AG04449 (cell line): ENCODE data around the gene SNRPA.

Experiments
- CTCF ChIA-PET: fragments of 350-600 bp; formaldehyde crosslinking; extraction: SDS; loops from one replicate; lab custom pipeline; 2021; ENCODE audit warnings: antibody characterized with exemption; lab: Yijun Ruan, JAX
- POLR2A ChIA-PET: fragments of 400-600, 350-600 bp; formaldehyde crosslinking; extraction: SDS; loops from one replicate; lab custom pipeline; 2020; ENCODE audit warnings: antibody characterized with exemption, inconsistent platforms; lab: Yijun Ruan, JAX
- DNase-seq: peaks from one replicate; pipeline ENCODE4 v3.0.0-alpha.2; 2010; ENCODE audit warnings: low read depth, low spot score
- H3K4me3 ChIP-seq: 2 replicates; pipeline ENCODE4 v1.5.1; 2011; ENCODE audit warnings: low read depth, mild to moderate bottlenecking, control low read depth, low read length
- TF ChIP-seq, protein P1 (sequence below): IDR thresholded peaks from one replicate; pipeline ENCODE4 v1.5.1; 2011; ENCODE audit warnings: mild to moderate bottlenecking, moderate library complexity, low read length, control low read depth, inconsistent platforms; ENCODE audit not compliant: insufficient read depth; ENCODE audit errors: missing control alignments

The SNRPA gene

DNA sequence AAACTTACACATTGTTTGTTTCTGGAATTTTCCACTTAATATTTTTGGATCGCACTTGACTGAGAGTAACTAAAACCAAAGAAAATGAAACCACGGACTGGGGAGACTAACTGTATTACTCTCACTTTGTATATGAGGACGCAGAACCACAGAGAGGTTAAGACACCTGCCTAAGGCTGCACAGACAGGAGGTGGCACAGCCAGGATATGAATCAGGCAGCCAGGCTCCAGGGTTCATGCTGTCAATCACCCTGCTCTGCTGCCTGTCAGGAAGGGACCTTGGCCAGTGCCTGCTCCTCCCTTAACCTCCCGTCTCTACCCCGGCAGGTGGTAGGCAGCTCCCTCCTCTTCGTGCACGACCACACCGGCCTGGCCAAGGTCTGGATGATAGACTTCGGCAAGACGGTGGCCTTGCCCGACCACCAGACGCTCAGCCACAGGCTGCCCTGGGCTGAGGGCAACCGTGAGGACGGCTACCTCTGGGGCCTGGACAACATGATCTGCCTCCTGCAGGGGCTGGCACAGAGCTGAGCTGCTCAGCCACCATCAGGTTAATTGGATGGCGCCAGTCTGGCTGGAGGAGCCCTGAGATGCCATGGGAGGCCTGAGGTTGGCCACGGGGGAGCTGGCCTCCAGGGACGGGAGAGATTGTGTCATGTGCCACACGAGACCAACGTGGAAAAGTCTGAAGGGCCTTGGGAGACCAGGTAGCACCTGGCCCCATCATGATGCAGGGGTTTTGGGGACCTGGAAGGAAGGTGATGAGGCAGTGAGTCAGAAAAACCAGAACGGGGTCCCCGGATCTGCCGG, 11.8 kb upstream of the SNRPA start:
- no peak for DNase-seq
- POLR2A ChIA-PET, result no interaction called here
- TF ChIP-seq, protein P1, sequence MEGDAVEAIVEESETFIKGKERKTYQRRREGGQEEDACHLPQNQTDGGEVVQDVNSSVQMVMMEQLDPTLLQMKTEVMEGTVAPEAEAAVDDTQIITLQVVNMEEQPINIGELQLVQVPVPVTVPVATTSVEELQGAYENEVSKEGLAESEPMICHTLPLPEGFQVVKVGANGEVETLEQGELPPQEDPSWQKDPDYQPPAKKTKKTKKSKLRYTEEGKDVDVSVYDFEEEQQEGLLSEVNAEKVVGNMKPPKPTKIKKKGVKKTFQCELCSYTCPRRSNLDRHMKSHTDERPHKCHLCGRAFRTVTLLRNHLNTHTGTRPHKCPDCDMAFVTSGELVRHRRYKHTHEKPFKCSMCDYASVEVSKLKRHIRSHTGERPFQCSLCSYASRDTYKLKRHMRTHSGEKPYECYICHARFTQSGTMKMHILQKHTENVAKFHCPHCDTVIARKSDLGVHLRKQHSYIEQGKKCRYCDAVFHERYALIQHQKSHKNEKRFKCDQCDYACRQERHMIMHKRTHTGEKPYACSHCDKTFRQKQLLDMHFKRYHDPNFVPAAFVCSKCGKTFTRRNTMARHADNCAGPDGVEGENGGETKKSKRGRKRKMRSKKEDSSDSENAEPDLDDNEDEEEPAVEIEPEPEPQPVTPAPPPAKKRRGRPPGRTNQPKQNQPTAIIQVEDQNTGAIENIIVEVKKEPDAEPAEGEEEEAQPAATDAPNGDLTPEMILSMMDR, result no peak
- CTCF ChIA-PET, result no interaction called here
- no peak overlapping the region for H3K4me3 ChIP-seq

DNA sequence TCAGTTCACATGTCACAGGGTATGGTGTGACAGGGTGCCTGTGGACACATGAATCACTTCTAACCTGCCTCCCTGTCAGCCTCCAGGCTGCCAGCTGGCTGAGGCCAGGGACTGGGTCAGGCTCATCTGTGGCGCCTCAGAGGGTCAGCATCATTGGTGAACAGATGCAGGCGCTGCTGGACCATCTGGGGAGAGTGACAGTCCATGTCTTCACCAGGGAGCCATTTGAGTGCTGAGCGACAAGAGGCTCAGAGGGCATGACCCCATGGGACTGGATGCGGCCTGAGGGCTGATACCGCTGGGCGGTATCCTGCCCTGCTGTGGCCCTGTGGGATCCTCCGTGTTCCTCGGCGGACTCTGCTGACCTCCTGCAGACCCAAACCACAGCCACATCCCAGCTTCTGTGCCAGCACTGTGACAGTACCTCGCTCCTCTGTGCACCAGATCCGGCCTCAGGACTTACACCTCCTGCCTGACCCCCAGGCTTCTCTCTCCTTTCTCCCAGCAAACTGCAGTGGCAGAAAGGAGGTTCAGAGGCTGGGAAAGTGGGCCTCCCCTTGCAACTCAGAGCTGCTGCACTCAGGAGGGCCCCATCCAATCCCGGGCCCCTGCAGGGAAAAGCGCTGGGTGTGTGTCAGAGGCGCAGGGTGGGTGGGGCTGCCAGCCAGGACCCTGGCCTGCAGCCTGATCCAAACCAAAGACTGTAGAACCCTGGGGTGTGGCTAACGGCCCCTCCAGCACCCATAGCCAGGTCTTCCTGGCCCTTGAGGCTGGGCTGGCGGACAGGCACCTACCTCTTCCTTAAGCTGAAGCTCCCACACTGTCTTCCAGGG, 10.9 kb upstream of the SNRPA start:
- no peak overlapping the region for H3K4me3 ChIP-seq
- TF ChIP-seq, protein P1, result no peak
- no peak for DNase-seq
- ChIA-PET CTCF (no interaction called here), POLR2A (no interaction called here)

DNA sequence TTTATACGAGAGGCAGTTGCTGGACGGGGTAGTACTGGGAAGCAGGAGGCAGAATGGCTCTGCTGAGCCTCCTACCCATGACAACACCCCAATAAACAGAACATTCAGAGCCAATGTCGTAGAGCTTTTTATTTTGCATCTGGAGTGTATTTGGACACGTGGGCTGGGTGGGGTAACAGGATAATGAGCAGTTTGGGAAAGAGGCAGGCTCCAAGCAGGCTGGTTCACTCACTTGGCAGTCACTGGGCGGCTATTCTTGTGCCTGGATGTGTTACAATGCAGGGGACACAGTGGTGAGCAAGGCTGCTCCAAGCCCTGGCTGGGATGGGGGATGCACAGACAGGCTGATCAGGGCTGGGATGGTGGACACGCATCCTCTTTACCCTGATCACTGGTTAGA, 10.3 kb upstream of the SNRPA start:
- ChIA-PET POLR2A (no interaction called here), CTCF (no interaction called here)
- H3K4me3 ChIP-seq, result no peak overlapping the region
- no peak for DNase-seq
- TF ChIP-seq, protein P1, result no peak

DNA sequence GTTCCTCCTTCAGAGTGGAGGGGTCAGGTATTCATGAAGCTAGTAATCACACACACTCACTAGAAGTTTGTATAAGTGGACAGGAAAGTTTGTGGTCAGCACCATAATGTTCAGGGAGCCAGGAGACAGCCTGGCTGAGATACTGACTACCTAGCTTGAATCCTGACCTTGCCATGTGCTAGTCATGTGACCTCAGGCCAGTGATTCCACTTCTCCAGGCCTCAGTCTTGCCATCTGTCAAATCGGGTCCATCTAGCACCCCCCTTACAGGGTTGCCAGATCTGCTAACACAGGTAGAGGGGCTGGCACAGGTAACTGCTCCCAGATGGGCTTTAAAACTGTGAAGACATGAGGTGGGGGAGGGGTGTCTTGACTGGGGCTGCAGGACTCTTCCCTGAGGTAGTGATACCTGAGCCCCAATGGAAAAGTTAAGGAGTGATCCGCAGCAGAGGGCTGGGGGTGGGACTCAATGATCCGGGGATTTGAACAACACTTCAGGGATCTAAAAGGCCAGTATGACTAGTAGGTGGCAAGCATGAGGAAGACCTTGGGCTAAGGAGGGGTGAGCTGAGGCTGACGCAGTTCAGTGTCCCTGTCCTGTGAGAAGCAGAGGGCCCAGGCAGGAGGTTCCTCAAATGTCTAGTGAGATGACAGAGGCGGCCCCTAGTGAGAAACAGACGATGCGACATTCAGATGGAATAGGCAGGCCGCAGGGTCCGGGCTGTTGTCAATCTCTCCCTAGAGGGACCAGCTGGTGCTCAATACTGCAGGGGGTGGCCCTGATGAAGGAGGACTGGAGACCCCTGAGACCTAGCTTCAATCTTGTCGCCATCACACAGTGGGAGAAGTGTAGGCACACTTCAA, 9.2 kb upstream of the SNRPA start:
- no peak for DNase-seq
- POLR2A ChIA-PET, result no interaction called here
- CTCF ChIA-PET, result interaction anchor here (1.1 to 1.4 kb wide), 3 partner anchors 8 to 65 kb away, joined by 4 to 5 read pairs (median 4); no protein-coding TSS in a partner anchor
- no peak overlapping the region for H3K4me3 ChIP-seq
- TF ChIP-seq, protein P1, result no peak

DNA sequence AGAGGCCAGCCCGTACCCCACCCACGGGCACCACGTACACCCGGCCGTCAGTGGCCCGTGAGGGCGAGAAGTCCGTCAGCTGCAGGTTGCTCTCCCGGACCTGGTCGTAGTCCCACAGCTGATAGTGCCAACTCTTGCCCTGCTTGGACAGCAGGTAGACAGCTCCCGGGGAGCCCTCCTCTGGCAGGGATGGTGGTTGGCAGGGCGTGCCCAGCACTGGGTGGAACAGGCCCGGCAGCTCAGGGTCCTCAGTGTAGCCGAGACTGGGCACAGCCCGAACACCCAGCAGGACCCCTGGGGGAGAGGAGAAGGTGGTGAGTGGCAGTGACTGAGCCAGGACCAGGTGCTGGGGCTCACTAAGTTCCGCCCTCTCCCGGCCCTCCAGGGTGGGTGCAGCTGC, 8.5 kb upstream of the SNRPA start:
- H3K4me3 ChIP-seq, result no peak overlapping the region
- CTCF ChIA-PET, result interaction anchor here (1.1 to 1.4 kb wide), 3 partner anchors 9 to 64 kb away, joined by 4 to 5 read pairs (median 4); no protein-coding TSS in a partner anchor
- TF ChIP-seq, protein P1, result no peak
- POLR2A ChIA-PET, result no interaction called here
- no peak for DNase-seq
